Karpas-422 (cell line): Measurements from ENCODE around the gene LTB4R2. TPM values are rescaled to one million over a fixed set of nuclear protein-coding genes. Genes with fewer than 3 reads are reported as not detected.

ENCODE experiments used
- DNase-seq: peaks from one replicate; pipeline ENCODE4 v3.0.0-alpha.2; 2015
- H2AFZ ChIP-seq: fragments of 200-600 bp; sonication (generic); 2 replicates; pipeline ENCODE4 v1.6.1; 2014; ENCODE audit warnings: antibody characterized with exemption, low read length, mixed read lengths
- H3K27ac ChIP-seq: fragments of 200-600 bp; sonication (generic); 2 replicates; pipeline ENCODE4 v1.5.1; 2014; ENCODE audit warnings: mild to moderate bottlenecking, low read length, moderate library complexity
- H3K27me3 ChIP-seq: fragments of 200-600 bp; sonication (generic); 2 replicates; pipeline ENCODE4 v1.6.1; 2014; ENCODE audit warnings: low read length, mixed read lengths
- H3K36me3 ChIP-seq: fragments of 200-600 bp; sonication (generic); 2 replicates; pipeline ENCODE4 v1.6.1; 2014; ENCODE audit warnings: low read length, mixed read lengths; ENCODE audit not compliant: insufficient read depth
- H3K4me1 ChIP-seq: fragments of 200-600 bp; sonication (generic); 2 replicates; pipeline ENCODE4 v1.6.1; 2014; ENCODE audit warnings: mild to moderate bottlenecking, low read length, mixed read lengths
- H3K4me2 ChIP-seq: fragments of 200-600 bp; sonication (generic); 2 replicates; pipeline ENCODE4 v1.6.1; 2014; ENCODE audit warnings: low read length, low read depth, mild to moderate bottlenecking; ENCODE audit not compliant: poor library complexity, severe bottlenecking
- H3K4me3 ChIP-seq: fragments of 200-600 bp; sonication (generic); 2 replicates; pipeline ENCODE4 v1.5.1; 2014; ENCODE audit warnings: mild to moderate bottlenecking, antibody characterized with exemption, low read length, mixed read lengths
- H3K79me2 ChIP-seq: fragments of 200-600 bp; sonication (generic); 2 replicates; pipeline ENCODE4 v1.6.1; 2014; ENCODE audit warnings: mild to moderate bottlenecking, low read length, mixed read lengths
- H3K9ac ChIP-seq: fragments of 200-600 bp; sonication (generic); 2 replicates; pipeline ENCODE4 v1.6.0; 2014; ENCODE audit warnings: low read length
- H3K9me2 ChIP-seq: fragments of 200-600 bp; sonication (generic), shearing (Covaris generic); replicated peaks from 2 replicates; pipeline ENCODE4 v1.6.0; 2014; ENCODE audit warnings: mild to moderate bottlenecking, low read length, moderate library complexity; ENCODE audit not compliant: insufficient read depth
- H3K9me3 ChIP-seq: fragments of 300-700, 200-600 bp; sonication (generic); 2 replicates; pipeline ENCODE4 v1.6.1; 2014; ENCODE audit warnings: low read length, mixed read lengths
- H4K20me1 ChIP-seq: fragments of 200-600 bp; sonication (generic); 2 replicates; pipeline ENCODE4 v1.6.1; 2014; ENCODE audit warnings: mild to moderate bottlenecking, antibody characterized with exemption, low read length, low read depth; ENCODE audit not compliant: insufficient read depth
- total RNA-seq: library from RNA; depleted of rRNA; stranded (reverse); fragments of >200 nt; shearing (Covaris generic); gene quantifications from 2 replicates; pipeline ENCODE4 v1.2.3, GENCODE V29; 2014; ENCODE audit warnings: low replicate concordance

The LTB4R2 gene
- total RNA-seq, 1 experiment from 2014 or later = 12.9 TPM

- peaks cover 4% of the 10 kb centered on the region; the same call in 1 of the 2 replicates for H3K79me2 ChIP-seq
- H3K4me3 ChIP-seq = no peak overlapping the region
- no peak overlapping the region for H3K9ac ChIP-seq
- no peaks in the 10 kb centered on the region for H3K27me3 ChIP-seq
- no peak overlapping the region for H3K27ac ChIP-seq
- H3K4me2 ChIP-seq = no peak overlapping the region
- no peaks in the 10 kb centered on the region for H3K9me3 ChIP-seq
- H2AFZ ChIP-seq = no peak overlapping the region
- peaks cover 8% of the 10 kb centered on the region; the same call in 1 of the 2 replicates for H4K20me1 ChIP-seq
- H3K9me2 ChIP-seq = no peaks in the 10 kb centered on the region
- no peak for DNase-seq
- 0 out of 2 replicates have a peak, but pooled peaks cover 3% of the 10 kb centered on the region for H3K36me3 ChIP-seq
- H3K4me1 ChIP-seq = peaks cover 16% of the 10 kb centered on the region
Observed at GRCh38 chr14:24315243-24315806, 5.4 kb downstream of the LTB4R2 start.

GRCh38 chr14:24315807-24316596 is 6.1 kb downstream of the LTB4R2 start:
- no peak overlapping the region for H3K4me2 ChIP-seq

GRCh38 chr14:24316597-24316950 is 6.6 kb downstream of the LTB4R2 start:
- Histone ChIP-seq H3K9me2 (no peaks in the 10 kb centered on the region), H3K27ac (no peak overlapping the region), H3K9me3 (no peaks in the 10 kb centered on the region), H3K4me3 (no peak overlapping the region), H3K27me3 (no peaks in the 10 kb centered on the region), H4K20me1 (peaks cover 8% of the 10 kb centered on the region; the same call in 1 of the 2 replicates), H3K4me2 (no peak overlapping the region), H2AFZ (no peak overlapping the region), H3K36me3 (0 out of 2 replicates have a peak, but pooled peaks cover 3% of the 10 kb centered on the region), H3K9ac (no peak overlapping the region), H3K4me1 (peaks cover 14% of the 10 kb centered on the region), H3K79me2 (peaks cover 4% of the 10 kb centered on the region; the same call in 1 of the 2 replicates)
- no peak for DNase-seq

More at GRCh38 chr14:24315807-24316596, 6.1 kb downstream of the LTB4R2 start:
- Histone ChIP-seq H3K9ac (no peak overlapping the region), H3K36me3 (0 out of 2 replicates have a peak, but pooled peaks cover 3% of the 10 kb centered on the region), H3K4me1 (peaks cover 14% of the 10 kb centered on the region), H3K4me3 (no peak overlapping the region), H3K9me3 (no peaks in the 10 kb centered on the region), H3K27ac (no peak overlapping the region), H2AFZ (no peak overlapping the region), H4K20me1 (peaks cover 8% of the 10 kb centered on the region; the same call in 1 of the 2 replicates), H3K79me2 (peaks cover 4% of the 10 kb centered on the region; the same call in 1 of the 2 replicates), H3K27me3 (no peaks in the 10 kb centered on the region), H3K9me2 (no peaks in the 10 kb centered on the region)
- DNase-seq = no peak

GRCh38 chr14:24317141-24317928 is 7.4 kb downstream of the LTB4R2 start:
- Histone ChIP-seq H4K20me1 (peaks cover 8% of the 10 kb centered on the region; the same call in 1 of the 2 replicates), H3K4me1 (peaks cover 7% of the 10 kb centered on the region), H2AFZ (no peak overlapping the region), H3K9me3 (no peaks in the 10 kb centered on the region), H3K79me2 (no peaks in the 10 kb centered on the region), H3K9ac (no peak overlapping the region), H3K36me3 (no peaks in the 10 kb centered on the region), H3K27ac (no peak overlapping the region), H3K4me2 (no peak overlapping the region), H3K9me2 (no peaks in the 10 kb centered on the region), H3K4me3 (no peak overlapping the region), H3K27me3 (no peaks in the 10 kb centered on the region)
- no peak for DNase-seq

GRCh38 chr14:24321212-24321975 is 11.5 kb downstream of the LTB4R2 start:
- H2AFZ ChIP-seq = no peak overlapping the region
- H3K36me3 ChIP-seq = no peaks in the 10 kb centered on the region
- H3K9me2 ChIP-seq = no peaks in the 10 kb centered on the region

GRCh38 chr14:24322672-24323071 is 12.7 kb downstream of the LTB4R2 start:
- Histone ChIP-seq H3K27me3 (no peaks in the 10 kb centered on the region), H2AFZ (no peak overlapping the region), H3K79me2 (no peaks in the 10 kb centered on the region), H3K27ac (no peak overlapping the region), H3K4me1 (no peaks in the 10 kb centered on the region), H3K9me2 (no peaks in the 10 kb centered on the region), H3K9me3 (no peaks in the 10 kb centered on the region), H3K4me3 (no peak overlapping the region), H4K20me1 (peaks cover 3% of the 10 kb centered on the region; the same call in 1 of the 2 replicates), H3K9ac (no peak overlapping the region), H3K36me3 (no peaks in the 10 kb centered on the region), H3K4me2 (no peak overlapping the region)
- no peak for DNase-seq

More at GRCh38 chr14:24321212-24321975, 11.5 kb downstream of the LTB4R2 start:
- no peaks in the 10 kb centered on the region for H3K27me3 ChIP-seq
- H3K9me3 ChIP-seq = no peaks in the 10 kb centered on the region
- no peak overlapping the region for H3K4me3 ChIP-seq
- H3K27ac ChIP-seq = no peak overlapping the region
- no peaks in the 10 kb centered on the region for H3K4me1 ChIP-seq
- no peak overlapping the region for H3K4me2 ChIP-seq
- H3K79me2 ChIP-seq = no peaks in the 10 kb centered on the region
- H3K9ac ChIP-seq = no peak overlapping the region
- H4K20me1 ChIP-seq = peaks cover 8% of the 10 kb centered on the region; the same call in 1 of the 2 replicates
- no peak for DNase-seq

- H3K36me3 ChIP-seq = no peaks in the 10 kb centered on the region
- no peaks in the 10 kb centered on the region for H3K9me3 ChIP-seq
Observed at GRCh38 chr14:24323341-24323740, 13.4 kb downstream of the LTB4R2 start.

More at GRCh38 chr14:24323341-24323740, 13.4 kb downstream of the LTB4R2 start:
- Histone ChIP-seq H2AFZ (no peak overlapping the region), H3K27me3 (no peaks in the 10 kb centered on the region), H3K4me3 (no peak overlapping the region), H3K79me2 (no peaks in the 10 kb centered on the region), H3K4me1 (no peaks in the 10 kb centered on the region), H3K27ac (no peak overlapping the region), H4K20me1 (no peaks in the 10 kb centered on the region), H3K4me2 (no peak overlapping the region), H3K9ac (no peak overlapping the region), H3K9me2 (no peaks in the 10 kb centered on the region)
- no peak for DNase-seq
